ENCODE measurements around the gene APBA2. TPM values are rescaled to one million over a fixed set of nuclear protein-coding genes. Genes with fewer than 3 reads are reported as not detected.
A peak's percentile ranks its signal among the peaks of the same experiment; 100 is the strongest.

APBA2 gene
- total RNA-seq, 2 donors from 2014 or later, result 11.8 to 16.4 TPM

GRCh38 chr15:29126208-29126536, 240.4 kb downstream of the APBA2 start:
- H3K9me3 Mint-ChIP-seq, result no peaks in the 10 kb centered on the region
- no peak overlapping the region for H3K27ac Mint-ChIP-seq
- no peak for DNase-seq (ENCODE audit: low spot score in 2 of 2)
- H3K36me3 Mint-ChIP-seq, result no peaks in the 10 kb centered on the region
- ATAC-seq, result no peak

GRCh38 chr15:29126821-29127461, 241.2 kb downstream of the APBA2 start:
- Mint-ChIP-seq H3K9me3 (no peaks in the 10 kb centered on the region), H3K36me3 (no peaks in the 10 kb centered on the region), H3K27ac (no peak overlapping the region)
- no peak for ATAC-seq
- no peak for DNase-seq (ENCODE audit: low spot score in 2 of 2)

GRCh38 chr15:29127506-29128430, 242.0 kb downstream of the APBA2 start:
- H3K36me3 Mint-ChIP-seq, result no peaks in the 10 kb centered on the region
- H3K27ac Mint-ChIP-seq, result no peak overlapping the region
- DNase-seq (ENCODE audit: low spot score in 2 of 2) (no peak), ATAC-seq (no peak)
- H3K9me3 Mint-ChIP-seq, result no peaks in the 10 kb centered on the region

GRCh38 chr15:29128671-29129070, 242.9 kb downstream of the APBA2 start:
- Mint-ChIP-seq H3K9me3 (no peaks in the 10 kb centered on the region), H3K36me3 (no peaks in the 10 kb centered on the region), H3K27ac (no peak overlapping the region)
- DNase-seq (ENCODE audit: low spot score in 2 of 2) (no peak), ATAC-seq (no peak)

GRCh38 chr15:29129221-29129620, 243.4 kb downstream of the APBA2 start:
- Mint-ChIP-seq H3K9me3 (no peaks in the 10 kb centered on the region), H3K27ac (no peak overlapping the region), H3K36me3 (no peaks in the 10 kb centered on the region)
- no peak for ATAC-seq
- no peak for DNase-seq (ENCODE audit: low spot score in 2 of 2)

- no peak for DNase-seq (ENCODE audit: low spot score in 2 of 2)
- H3K27ac Mint-ChIP-seq, result peak overlapping the region in 1 of 2 donors; percentile 1
- H3K9me3 Mint-ChIP-seq, result no peaks in the 10 kb centered on the region
- no peak for ATAC-seq
- no peaks in the 10 kb centered on the region for H3K36me3 Mint-ChIP-seq
These were observed 244.2 kb downstream of the APBA2 start for GRCh38 chr15:29129926-29130325.

GRCh38 chr15:29130476-29130875, 244.7 kb downstream of the APBA2 start:
- ATAC-seq, result no peak
- peak overlapping the region in 1 of 2 donors; percentile 1 for H3K27ac Mint-ChIP-seq
- no peaks in the 10 kb centered on the region for H3K36me3 Mint-ChIP-seq
- no peaks in the 10 kb centered on the region for H3K9me3 Mint-ChIP-seq
- no peak for DNase-seq (ENCODE audit: low spot score in 2 of 2)

GRCh38 chr15:29130951-29131839, 245.4 kb downstream of the APBA2 start:
- ATAC-seq (no peak), DNase-seq (ENCODE audit: low spot score in 2 of 2) (no peak)
- H3K36me3 Mint-ChIP-seq, result no peaks in the 10 kb centered on the region
- no peaks in the 10 kb centered on the region for H3K9me3 Mint-ChIP-seq
- H3K27ac Mint-ChIP-seq, result peak overlapping the region in 1 of 2 donors; percentile 76

- ATAC-seq, result no peak
- no peak for DNase-seq (ENCODE audit: low spot score in 2 of 2)
- H3K36me3 Mint-ChIP-seq, result no peaks in the 10 kb centered on the region
- H3K9me3 Mint-ChIP-seq, result no peaks in the 10 kb centered on the region
- no peak overlapping the region for H3K27ac Mint-ChIP-seq
These were observed 246.2 kb downstream of the APBA2 start for GRCh38 chr15:29131840-29132420.

- Mint-ChIP-seq H3K27ac (no peak overlapping the region), H3K9me3 (no peaks in the 10 kb centered on the region), H3K36me3 (no peaks in the 10 kb centered on the region)
- ATAC-seq (no peak), DNase-seq (ENCODE audit: low spot score in 2 of 2) (no peak)
These were observed 247.0 kb downstream of the APBA2 start for GRCh38 chr15:29132735-29133181.

GRCh38 chr15:29133321-29133720, 247.5 kb downstream of the APBA2 start:
- H3K36me3 Mint-ChIP-seq, result no peaks in the 10 kb centered on the region
- H3K27ac Mint-ChIP-seq, result no peak overlapping the region
- H3K9me3 Mint-ChIP-seq, result no peaks in the 10 kb centered on the region

GRCh38 chr15:29133791-29134190, 248.0 kb downstream of the APBA2 start:
- ATAC-seq, result no peak
- DNase-seq (ENCODE audit: low spot score in 2 of 2), result no peak
- Mint-ChIP-seq H3K27ac (no peak overlapping the region), H3K36me3 (no peaks in the 10 kb centered on the region), H3K9me3 (no peaks in the 10 kb centered on the region)

More at GRCh38 chr15:29133321-29133720, 247.5 kb downstream of the APBA2 start:
- DNase-seq (ENCODE audit: low spot score in 2 of 2) (no peak), ATAC-seq (no peak)

GRCh38 chr15:29134239-29134638, 248.5 kb downstream of the APBA2 start:
- Mint-ChIP-seq H3K27ac (no peak overlapping the region), H3K36me3 (no peaks in the 10 kb centered on the region), H3K9me3 (no peaks in the 10 kb centered on the region)
- DNase-seq (ENCODE audit: low spot score in 2 of 2), result no peak
- no peak for ATAC-seq

- ATAC-seq (no peak), DNase-seq (ENCODE audit: low spot score in 2 of 2) (no peak)
- H3K36me3 Mint-ChIP-seq, result no peaks in the 10 kb centered on the region
- H3K27ac Mint-ChIP-seq, result no peak overlapping the region
- no peaks in the 10 kb centered on the region for H3K9me3 Mint-ChIP-seq
These were observed 249.0 kb downstream of the APBA2 start for GRCh38 chr15:29134641-29135308.

GRCh38 chr15:29135309-29135657, 249.5 kb downstream of the APBA2 start:
- no peak for DNase-seq (ENCODE audit: low spot score in 2 of 2)
- no peaks in the 10 kb centered on the region for H3K36me3 Mint-ChIP-seq
- ATAC-seq, result no peak
- no peaks in the 10 kb centered on the region for H3K9me3 Mint-ChIP-seq
- H3K27ac Mint-ChIP-seq, result no peak overlapping the region

All from activated naive CD4-positive, alpha-beta T cell treated with anti-CD3 and anti-CD28 coated beads, Interleukin-2, amount 50 U/mL, for 72 hours (primary cell).